ENCODE results near the gene VSIG8. TPM values are rescaled to one million over a fixed set of nuclear protein-coding genes. Genes with fewer than 3 reads are reported as not detected.
A peak's percentile ranks its signal among the peaks of the same experiment; 100 is the strongest.

Gene VSIG8
- total and polyA plus RNA-seq, 9 of the 15 experiments (the other 6 are each of a cell fraction or from before 2014, with no cell fraction given): not detected

DNA sequence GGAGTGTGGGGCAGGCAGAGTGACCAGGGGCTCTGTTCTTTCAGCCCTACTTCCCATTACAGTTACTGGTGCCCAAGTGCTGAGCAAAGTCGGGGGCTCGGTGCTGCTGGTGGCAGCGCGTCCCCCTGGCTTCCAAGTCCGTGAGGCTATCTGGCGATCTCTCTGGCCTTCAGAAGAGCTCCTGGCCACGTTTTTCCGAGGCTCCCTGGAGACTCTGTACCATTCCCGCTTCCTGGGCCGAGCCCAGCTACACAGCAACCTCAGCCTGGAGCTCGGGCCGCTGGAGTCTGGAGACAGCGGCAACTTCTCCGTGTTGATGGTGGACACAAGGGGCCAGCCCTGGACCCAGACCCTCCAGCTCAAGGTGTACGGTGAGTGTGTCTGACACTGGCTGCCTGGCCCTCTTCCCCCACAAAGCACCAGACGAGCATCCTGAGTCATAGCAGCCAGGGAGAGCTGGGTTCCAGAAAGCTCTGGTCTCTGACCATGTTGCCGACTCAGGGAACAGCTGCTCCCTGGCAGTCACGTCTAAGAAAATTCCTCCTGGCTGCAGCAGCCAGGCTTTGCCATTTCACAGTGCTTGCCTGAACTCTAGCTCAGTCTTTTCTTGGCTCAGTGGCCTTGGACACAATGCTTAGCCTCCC, 32.5 kb downstream of the VSIG8 start (continued):
- TF ChIP-seq MAZ (CRISPR knock-in tag; conservative IDR thresholded peaks at IDR 0.05 in 1 of 2, IDR thresholded peaks at IDR 0.05 in 1 of 2) (no peak), RCOR1 (IDR thresholded peaks at IDR 0.05; ENCODE audit: borderline replicate concordance in 1 of 2, low read depth in 2 of 2, low read length in 2 of 2) (no peak), IFI16 (CRISPR knock-in tag; IDR thresholded peaks at IDR 0.05) (no peak), EHMT2 (IDR thresholded peaks at IDR 0.05) (no peak), BCOR (IDR thresholded peaks at IDR 0.05) (no peak)
- TF ChIP-seq, protein P1, sequence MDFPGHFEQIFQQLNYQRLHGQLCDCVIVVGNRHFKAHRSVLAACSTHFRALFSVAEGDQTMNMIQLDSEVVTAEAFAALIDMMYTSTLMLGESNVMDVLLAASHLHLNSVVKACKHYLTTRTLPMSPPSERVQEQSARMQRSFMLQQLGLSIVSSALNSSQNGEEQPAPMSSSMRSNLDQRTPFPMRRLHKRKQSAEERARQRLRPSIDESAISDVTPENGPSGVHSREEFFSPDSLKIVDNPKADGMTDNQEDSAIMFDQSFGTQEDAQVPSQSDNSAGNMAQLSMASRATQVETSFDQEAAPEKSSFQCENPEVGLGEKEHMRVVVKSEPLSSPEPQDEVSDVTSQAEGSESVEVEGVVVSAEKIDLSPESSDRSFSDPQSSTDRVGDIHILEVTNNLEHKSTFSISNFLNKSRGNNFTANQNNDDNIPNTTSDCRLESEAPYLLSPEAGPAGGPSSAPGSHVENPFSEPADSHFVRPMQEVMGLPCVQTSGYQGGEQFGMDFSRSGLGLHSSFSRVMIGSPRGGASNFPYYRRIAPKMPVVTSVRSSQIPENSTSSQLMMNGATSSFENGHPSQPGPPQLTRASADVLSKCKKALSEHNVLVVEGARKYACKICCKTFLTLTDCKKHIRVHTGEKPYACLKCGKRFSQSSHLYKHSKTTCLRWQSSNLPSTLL (IDR thresholded peaks at IDR 0.05): no peak

DNA sequence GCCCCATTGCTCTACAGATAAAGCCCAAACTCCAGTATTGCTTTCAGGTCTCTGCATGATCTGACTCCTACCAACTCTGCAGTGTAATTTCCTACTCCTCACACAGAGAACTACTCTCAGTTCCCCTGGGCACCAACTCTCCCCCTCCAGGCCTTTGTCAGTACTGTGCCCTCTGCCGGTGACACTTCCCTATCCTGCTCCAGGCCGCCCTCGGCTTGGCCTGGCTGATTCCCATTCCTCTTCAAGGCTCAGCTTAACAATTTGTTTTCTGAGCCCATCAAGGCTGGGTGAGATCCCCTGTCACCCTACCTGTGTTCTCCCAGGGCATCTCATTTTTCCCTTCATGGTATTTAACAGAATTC, 33.2 kb downstream of the VSIG8 start:
- Histone ChIP-seq H3K4me1 (replicated peaks in 1 of 2; ENCODE audit: control insufficient read depth in 2 of 2, insufficient read depth in 2 of 2, low read length in 2 of 2) (peaks cover 0 to 5% of the 10 kb centered on the region in 2 experiments; a peak in 2 of 5 replicates), H3K9me3 (replicated peaks; ENCODE audit: control insufficient read depth, insufficient read depth, low read depth, low read length) (no peaks in the 10 kb centered on the region), H3K4me3 (no peak overlapping the region), H4K20me1 (replicated peaks; ENCODE audit: control insufficient read depth, insufficient read depth, low read length) (no peaks in the 10 kb centered on the region), H3K9ac (ENCODE audit: insufficient read depth in 1 of 2, low read depth in 2 of 2, low read length in 2 of 2) (no peak overlapping the region), H3K36me3 (ENCODE audit: control insufficient read depth, insufficient read depth, low read length) (no peaks in the 10 kb centered on the region), H3K27ac (ENCODE audit: extremely low read depth, low read depth, low read length) (no peak overlapping the region), H3K79me2 (ENCODE audit: control insufficient read depth, insufficient read depth, low read length) (no peaks in the 10 kb centered on the region), H3K9me1 (ENCODE audit: control insufficient read depth, insufficient read depth, low read length) (no peaks in the 10 kb centered on the region), H2AFZ (ENCODE audit: low read depth, low read length) (no peak overlapping the region), H3K4me2 (ENCODE audit: insufficient read depth, low read length) (no peak overlapping the region), H3K27me3 (ENCODE audit: control insufficient read depth in 2 of 2, insufficient read depth in 2 of 2, low read length in 2 of 2) (peaks cover 23 to 82% of the 10 kb centered on the region in 2 experiments; a peak in 4 of 5 replicates)
- ATAC-seq (peak; percentile 93), FAIRE-seq (peak; percentile 6), DNase-seq (ENCODE audit: extremely low read depth in 1 of 4, low spot score in 3 of 4) (peak; percentile 30 to 52 (median 45))
- no TSS peak for BruUV-seq (replicated peaks)
- in situ Hi-C loops (cut with MboI): no loop called here
- POLR2A ChIA-PET: interaction anchor here (0.7 to 1.7 kb wide), 4 partner anchors 10 to 89 kb away, joined by 3 to 5 read pairs (median 4); no protein-coding TSS in a partner anchor
- CTCF ChIA-PET (ENCODE audit: low intra/inter-chr PET ratio): no interaction called here
- intact Hi-C loops (cut with micrococcal nuclease): no loop called here
- 3% methylated on average over 3 of the region's 3 CpGs for WGBS (ENCODE audit: insufficient coverage, low coverage, missing lambda C conversion rate)
- TF ChIP-seq SPI1 (IDR thresholded peaks at IDR 0.05; ENCODE audit: borderline replicate concordance, low read depth, low read length) (peak; percentile 18; the same call in 1 of the 2 replicates), HMG20B (CRISPR knock-in tag; IDR thresholded peaks at IDR 0.05) (no peak)
- TF ChIP-seq, protein P2, sequence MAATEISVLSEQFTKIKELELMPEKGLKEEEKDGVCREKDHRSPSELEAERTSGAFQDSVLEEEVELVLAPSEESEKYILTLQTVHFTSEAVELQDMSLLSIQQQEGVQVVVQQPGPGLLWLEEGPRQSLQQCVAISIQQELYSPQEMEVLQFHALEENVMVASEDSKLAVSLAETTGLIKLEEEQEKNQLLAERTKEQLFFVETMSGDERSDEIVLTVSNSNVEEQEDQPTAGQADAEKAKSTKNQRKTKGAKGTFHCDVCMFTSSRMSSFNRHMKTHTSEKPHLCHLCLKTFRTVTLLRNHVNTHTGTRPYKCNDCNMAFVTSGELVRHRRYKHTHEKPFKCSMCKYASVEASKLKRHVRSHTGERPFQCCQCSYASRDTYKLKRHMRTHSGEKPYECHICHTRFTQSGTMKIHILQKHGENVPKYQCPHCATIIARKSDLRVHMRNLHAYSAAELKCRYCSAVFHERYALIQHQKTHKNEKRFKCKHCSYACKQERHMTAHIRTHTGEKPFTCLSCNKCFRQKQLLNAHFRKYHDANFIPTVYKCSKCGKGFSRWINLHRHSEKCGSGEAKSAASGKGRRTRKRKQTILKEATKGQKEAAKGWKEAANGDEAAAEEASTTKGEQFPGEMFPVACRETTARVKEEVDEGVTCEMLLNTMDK (IDR thresholded peaks at IDR 0.05; ENCODE audit: borderline replicate concordance, insufficient read depth, low read depth, low read length, poor library complexity, severe bottlenecking): peak; percentile 41
- TF ChIP-seq, protein P3, sequence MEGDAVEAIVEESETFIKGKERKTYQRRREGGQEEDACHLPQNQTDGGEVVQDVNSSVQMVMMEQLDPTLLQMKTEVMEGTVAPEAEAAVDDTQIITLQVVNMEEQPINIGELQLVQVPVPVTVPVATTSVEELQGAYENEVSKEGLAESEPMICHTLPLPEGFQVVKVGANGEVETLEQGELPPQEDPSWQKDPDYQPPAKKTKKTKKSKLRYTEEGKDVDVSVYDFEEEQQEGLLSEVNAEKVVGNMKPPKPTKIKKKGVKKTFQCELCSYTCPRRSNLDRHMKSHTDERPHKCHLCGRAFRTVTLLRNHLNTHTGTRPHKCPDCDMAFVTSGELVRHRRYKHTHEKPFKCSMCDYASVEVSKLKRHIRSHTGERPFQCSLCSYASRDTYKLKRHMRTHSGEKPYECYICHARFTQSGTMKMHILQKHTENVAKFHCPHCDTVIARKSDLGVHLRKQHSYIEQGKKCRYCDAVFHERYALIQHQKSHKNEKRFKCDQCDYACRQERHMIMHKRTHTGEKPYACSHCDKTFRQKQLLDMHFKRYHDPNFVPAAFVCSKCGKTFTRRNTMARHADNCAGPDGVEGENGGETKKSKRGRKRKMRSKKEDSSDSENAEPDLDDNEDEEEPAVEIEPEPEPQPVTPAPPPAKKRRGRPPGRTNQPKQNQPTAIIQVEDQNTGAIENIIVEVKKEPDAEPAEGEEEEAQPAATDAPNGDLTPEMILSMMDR (IDR thresholded peaks at IDR 0.05 in 2 of 3, conservative IDR thresholded peaks at IDR 0.05 in 1 of 3; ENCODE audit: insufficient read depth in 2 of 3, low read depth in 1 of 3, low read length in 3 of 3): peak; percentile 61 to 65 (median 62)
- TF ChIP-seq, protein P4, sequence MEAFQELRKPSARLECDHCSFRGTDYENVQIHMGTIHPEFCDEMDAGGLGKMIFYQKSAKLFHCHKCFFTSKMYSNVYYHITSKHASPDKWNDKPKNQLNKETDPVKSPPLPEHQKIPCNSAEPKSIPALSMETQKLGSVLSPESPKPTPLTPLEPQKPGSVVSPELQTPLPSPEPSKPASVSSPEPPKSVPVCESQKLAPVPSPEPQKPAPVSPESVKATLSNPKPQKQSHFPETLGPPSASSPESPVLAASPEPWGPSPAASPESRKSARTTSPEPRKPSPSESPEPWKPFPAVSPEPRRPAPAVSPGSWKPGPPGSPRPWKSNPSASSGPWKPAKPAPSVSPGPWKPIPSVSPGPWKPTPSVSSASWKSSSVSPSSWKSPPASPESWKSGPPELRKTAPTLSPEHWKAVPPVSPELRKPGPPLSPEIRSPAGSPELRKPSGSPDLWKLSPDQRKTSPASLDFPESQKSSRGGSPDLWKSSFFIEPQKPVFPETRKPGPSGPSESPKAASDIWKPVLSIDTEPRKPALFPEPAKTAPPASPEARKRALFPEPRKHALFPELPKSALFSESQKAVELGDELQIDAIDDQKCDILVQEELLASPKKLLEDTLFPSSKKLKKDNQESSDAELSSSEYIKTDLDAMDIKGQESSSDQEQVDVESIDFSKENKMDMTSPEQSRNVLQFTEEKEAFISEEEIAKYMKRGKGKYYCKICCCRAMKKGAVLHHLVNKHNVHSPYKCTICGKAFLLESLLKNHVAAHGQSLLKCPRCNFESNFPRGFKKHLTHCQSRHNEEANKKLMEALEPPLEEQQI (IDR thresholded peaks at IDR 0.05): no peak

Measured in K562 (cell line).